ENCODE results near the gene MYO9B.

DNA sequence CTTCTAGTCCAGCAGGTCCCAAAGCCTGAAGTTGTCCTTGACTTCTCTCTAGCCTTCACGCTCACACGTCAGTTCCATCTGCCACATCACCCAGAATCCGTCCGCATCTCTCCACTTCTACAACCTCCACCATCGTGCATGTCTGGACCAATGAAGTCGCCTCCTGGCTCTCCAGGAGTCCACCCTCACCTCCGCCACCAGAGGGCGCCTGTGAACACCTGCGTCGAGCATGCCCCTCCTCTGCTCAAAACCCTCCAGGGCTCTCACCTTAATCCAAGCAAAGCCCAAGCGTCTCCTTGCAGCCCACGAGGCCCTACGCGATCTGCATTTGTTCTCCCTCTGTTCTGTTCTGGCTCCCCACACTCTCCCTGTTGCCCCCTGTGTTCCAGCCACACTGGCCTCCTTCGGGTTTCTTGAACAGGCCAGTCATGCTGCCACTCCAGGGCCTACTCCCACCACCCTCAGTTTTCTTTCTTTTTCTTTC, 185.3 kb downstream of the MYO9B start:
- TF ChIP-seq, protein P1, sequence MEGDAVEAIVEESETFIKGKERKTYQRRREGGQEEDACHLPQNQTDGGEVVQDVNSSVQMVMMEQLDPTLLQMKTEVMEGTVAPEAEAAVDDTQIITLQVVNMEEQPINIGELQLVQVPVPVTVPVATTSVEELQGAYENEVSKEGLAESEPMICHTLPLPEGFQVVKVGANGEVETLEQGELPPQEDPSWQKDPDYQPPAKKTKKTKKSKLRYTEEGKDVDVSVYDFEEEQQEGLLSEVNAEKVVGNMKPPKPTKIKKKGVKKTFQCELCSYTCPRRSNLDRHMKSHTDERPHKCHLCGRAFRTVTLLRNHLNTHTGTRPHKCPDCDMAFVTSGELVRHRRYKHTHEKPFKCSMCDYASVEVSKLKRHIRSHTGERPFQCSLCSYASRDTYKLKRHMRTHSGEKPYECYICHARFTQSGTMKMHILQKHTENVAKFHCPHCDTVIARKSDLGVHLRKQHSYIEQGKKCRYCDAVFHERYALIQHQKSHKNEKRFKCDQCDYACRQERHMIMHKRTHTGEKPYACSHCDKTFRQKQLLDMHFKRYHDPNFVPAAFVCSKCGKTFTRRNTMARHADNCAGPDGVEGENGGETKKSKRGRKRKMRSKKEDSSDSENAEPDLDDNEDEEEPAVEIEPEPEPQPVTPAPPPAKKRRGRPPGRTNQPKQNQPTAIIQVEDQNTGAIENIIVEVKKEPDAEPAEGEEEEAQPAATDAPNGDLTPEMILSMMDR (IDR thresholded peaks at IDR 0.05; ENCODE audit: borderline replicate concordance, extremely low read depth, low read length, poor library complexity, severe bottlenecking) = peak; percentile 99
- no peak for TF ChIP-seq EZH2 (IDR thresholded peaks at IDR 0.05; ENCODE audit: borderline replicate concordance, low read depth, low read length, severe bottlenecking)

All from DND-41 (cell line).